ENCODE results near the gene CST7.

Gene CST7

GRCh38 chr20:25003002-25003401, 53.9 kb downstream of the CST7 start:
- Histone ChIP-seq H3K9ac (ENCODE audit: insufficient read length, low read depth) (no peak overlapping the region), H3K36me3 (ENCODE audit: insufficient read depth, insufficient read length, low read length) (no peaks in the 10 kb centered on the region), H3K4me3 (ENCODE audit: insufficient read length, low read depth) (no peak overlapping the region), H3K4me1 (ENCODE audit: insufficient read depth, insufficient read length) (no peaks in the 10 kb centered on the region), H3K9me3 (ENCODE audit: insufficient read depth, low read length) (no peaks in the 10 kb centered on the region), H3K27me3 (ENCODE audit: insufficient read depth, insufficient read length) (no peaks in the 10 kb centered on the region)
- TF ChIP-seq SUZ12 (IDR thresholded peaks at IDR 0.05; ENCODE audit: extremely low read depth, insufficient read depth, insufficient read length) (no peak), YY1 (IDR thresholded peaks at IDR 0.05; ENCODE audit: insufficient read depth, insufficient read length) (no peak), ZNF274 (IDR thresholded peaks at IDR 0.05; ENCODE audit: low read depth, low read length) (no peak)
- no peak for DNase-seq (ENCODE audit: low read depth, low spot score)

DNA sequence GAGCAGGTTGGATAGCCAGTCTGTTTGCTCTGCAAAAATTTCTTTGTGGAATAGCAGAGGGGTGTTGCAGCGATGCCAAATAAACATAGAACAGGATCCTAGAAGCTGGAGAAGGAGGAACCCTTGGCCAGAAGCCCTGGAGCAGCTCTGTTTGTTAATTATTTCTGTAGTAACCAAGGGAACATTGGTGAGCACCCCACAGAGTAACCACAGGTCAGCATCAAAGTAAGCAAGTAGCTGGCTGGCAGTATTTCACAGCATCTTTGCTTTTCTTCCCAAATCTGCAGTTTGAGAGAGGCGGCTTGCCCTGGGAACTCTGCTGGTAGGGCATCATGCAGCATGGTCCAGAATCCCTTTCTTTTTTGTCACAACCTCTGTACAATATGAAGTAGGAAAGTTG, 56.2 kb downstream of the CST7 start:
- no peak overlapping the region for H3K9ac ChIP-seq (ENCODE audit: insufficient read length, low read depth)
- TF ChIP-seq YY1 (IDR thresholded peaks at IDR 0.05; ENCODE audit: insufficient read depth, insufficient read length) (no peak), SUZ12 (IDR thresholded peaks at IDR 0.05; ENCODE audit: extremely low read depth, insufficient read depth, insufficient read length) (no peak), ZNF274 (IDR thresholded peaks at IDR 0.05; ENCODE audit: low read depth, low read length) (no peak)
- no peak overlapping the region for H3K4me3 ChIP-seq (ENCODE audit: insufficient read length, low read depth)
- no peaks in the 10 kb centered on the region for H3K4me1 ChIP-seq (ENCODE audit: insufficient read depth, insufficient read length)
- no peaks in the 10 kb centered on the region for H3K27me3 ChIP-seq (ENCODE audit: insufficient read depth, insufficient read length)
- H3K36me3 ChIP-seq (ENCODE audit: insufficient read depth, insufficient read length, low read length) = no peaks in the 10 kb centered on the region
- DNase-seq (ENCODE audit: low read depth, low spot score) = no peak
- no peaks in the 10 kb centered on the region for H3K9me3 ChIP-seq (ENCODE audit: insufficient read depth, low read length)

DNA sequence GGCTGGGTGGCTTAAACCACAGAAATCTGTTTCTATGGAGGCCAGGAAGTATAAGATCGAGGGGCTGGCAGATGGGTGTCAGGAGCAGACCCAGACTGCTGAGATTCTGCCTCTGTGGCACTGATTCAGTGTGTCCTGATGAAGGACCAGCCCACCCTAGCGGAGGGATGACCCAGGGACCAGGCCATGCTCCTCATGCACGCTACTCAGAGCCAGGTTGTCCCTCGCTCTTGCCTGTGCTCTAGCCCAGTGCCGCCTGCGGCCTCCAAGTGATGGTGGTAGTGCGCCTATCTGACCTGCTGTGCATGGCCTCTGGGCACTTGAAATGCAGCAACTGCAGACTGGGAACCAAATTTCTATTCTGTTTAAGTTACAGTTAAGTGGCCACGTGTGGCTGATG, 56.6 kb downstream of the CST7 start:
- DNase-seq (ENCODE audit: low read depth, low spot score) = no peak
- Histone ChIP-seq H3K27me3 (ENCODE audit: insufficient read depth, insufficient read length) (no peaks in the 10 kb centered on the region), H3K4me3 (ENCODE audit: insufficient read length, low read depth) (no peak overlapping the region), H3K9ac (ENCODE audit: insufficient read length, low read depth) (no peak overlapping the region), H3K9me3 (ENCODE audit: insufficient read depth, low read length) (no peaks in the 10 kb centered on the region), H3K4me1 (ENCODE audit: insufficient read depth, insufficient read length) (no peaks in the 10 kb centered on the region), H3K36me3 (ENCODE audit: insufficient read depth, insufficient read length, low read length) (no peaks in the 10 kb centered on the region)
- TF ChIP-seq YY1 (IDR thresholded peaks at IDR 0.05; ENCODE audit: insufficient read depth, insufficient read length) (no peak), SUZ12 (IDR thresholded peaks at IDR 0.05; ENCODE audit: extremely low read depth, insufficient read depth, insufficient read length) (no peak), ZNF274 (IDR thresholded peaks at IDR 0.05; ENCODE audit: low read depth, low read length) (no peak)

GRCh38 chr20:25006431-25007167, 57.5 kb downstream of the CST7 start:
- TF ChIP-seq SUZ12 (IDR thresholded peaks at IDR 0.05; ENCODE audit: extremely low read depth, insufficient read depth, insufficient read length) (no peak), ZNF274 (IDR thresholded peaks at IDR 0.05; ENCODE audit: low read depth, low read length) (no peak), YY1 (IDR thresholded peaks at IDR 0.05; ENCODE audit: insufficient read depth, insufficient read length) (no peak)
- Histone ChIP-seq H3K9ac (ENCODE audit: insufficient read length, low read depth) (no peak overlapping the region), H3K4me1 (ENCODE audit: insufficient read depth, insufficient read length) (no peaks in the 10 kb centered on the region), H3K9me3 (ENCODE audit: insufficient read depth, low read length) (no peaks in the 10 kb centered on the region), H3K27me3 (ENCODE audit: insufficient read depth, insufficient read length) (no peaks in the 10 kb centered on the region), H3K36me3 (ENCODE audit: insufficient read depth, insufficient read length, low read length) (no peaks in the 10 kb centered on the region), H3K4me3 (ENCODE audit: insufficient read length, low read depth) (no peak overlapping the region)
- DNase-seq (ENCODE audit: low read depth, low spot score) = no peak

GRCh38 chr20:25007491-25008305, 58.6 kb downstream of the CST7 start:
- Histone ChIP-seq H3K27me3 (ENCODE audit: insufficient read depth, insufficient read length) (no peaks in the 10 kb centered on the region), H3K9ac (ENCODE audit: insufficient read length, low read depth) (no peak overlapping the region), H3K4me3 (ENCODE audit: insufficient read length, low read depth) (no peak overlapping the region), H3K4me1 (ENCODE audit: insufficient read depth, insufficient read length) (no peaks in the 10 kb centered on the region), H3K9me3 (ENCODE audit: insufficient read depth, low read length) (no peaks in the 10 kb centered on the region), H3K36me3 (ENCODE audit: insufficient read depth, insufficient read length, low read length) (no peaks in the 10 kb centered on the region)
- DNase-seq (ENCODE audit: low read depth, low spot score) = no peak
- TF ChIP-seq SUZ12 (IDR thresholded peaks at IDR 0.05; ENCODE audit: extremely low read depth, insufficient read depth, insufficient read length) (no peak), YY1 (IDR thresholded peaks at IDR 0.05; ENCODE audit: insufficient read depth, insufficient read length) (no peak), ZNF274 (IDR thresholded peaks at IDR 0.05; ENCODE audit: low read depth, low read length) (no peak)

- no peak for TF ChIP-seq SUZ12 (IDR thresholded peaks at IDR 0.05; ENCODE audit: extremely low read depth, insufficient read depth, insufficient read length)
- Histone ChIP-seq H3K9ac (ENCODE audit: insufficient read length, low read depth) (no peak overlapping the region), H3K4me1 (ENCODE audit: insufficient read depth, insufficient read length) (no peaks in the 10 kb centered on the region), H3K4me3 (ENCODE audit: insufficient read length, low read depth) (no peak overlapping the region), H3K36me3 (ENCODE audit: insufficient read depth, insufficient read length, low read length) (no peaks in the 10 kb centered on the region), H3K27me3 (ENCODE audit: insufficient read depth, insufficient read length) (no peaks in the 10 kb centered on the region), H3K9me3 (ENCODE audit: insufficient read depth, low read length) (no peaks in the 10 kb centered on the region)
- DNase-seq (ENCODE audit: low read depth, low spot score) = no peak
Observed at GRCh38 chr20:25008388-25009217, 59.5 kb downstream of the CST7 start.

All from NT2/D1 (cell line).